Measurements from ENCODE around the gene MACROD2.

DNA sequence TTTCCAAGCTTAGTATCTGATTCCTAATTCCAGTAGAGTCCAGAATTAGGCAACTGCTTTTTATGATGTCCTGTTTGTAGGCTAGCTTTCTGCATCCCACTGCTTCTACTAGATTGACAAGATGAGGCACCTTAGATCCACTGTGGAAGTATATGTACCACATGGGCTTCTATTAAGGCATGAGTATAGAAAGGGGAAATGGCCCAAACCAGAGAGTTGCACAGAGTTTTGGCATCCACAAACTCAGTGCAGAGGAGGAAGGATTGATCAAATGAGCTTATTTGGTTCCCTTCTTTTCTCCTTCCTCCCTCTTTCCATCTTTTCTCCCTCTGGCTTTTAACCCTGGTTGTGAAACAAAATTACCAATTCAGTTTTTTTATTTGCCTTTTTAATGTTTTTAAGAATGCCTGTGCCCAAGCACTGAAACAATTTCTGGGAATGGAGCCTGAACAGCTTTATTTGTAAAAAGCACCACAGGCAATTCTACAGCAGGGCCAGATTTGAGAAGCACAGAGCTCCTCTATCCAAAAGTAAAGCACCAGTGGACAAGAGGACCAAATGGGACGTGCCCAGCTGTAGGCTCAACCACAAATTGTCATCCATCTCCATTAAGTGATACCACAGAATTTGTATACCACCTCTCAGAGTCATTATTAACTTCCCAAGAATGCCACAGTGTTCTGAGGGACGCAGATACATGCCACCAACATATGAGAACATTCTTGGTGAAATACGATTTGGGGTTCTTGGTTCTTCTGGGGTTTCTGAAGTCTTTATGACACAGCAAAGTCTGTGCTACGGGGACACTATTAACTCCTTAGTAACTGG, 1608.9 kb downstream of the MACROD2 start:
- TF ChIP-seq EZH2 (IDR thresholded peaks at IDR 0.05; ENCODE audit: borderline replicate concordance, low read depth, low read length, poor library complexity, severe bottlenecking): no peak
- TF ChIP-seq, protein P1, sequence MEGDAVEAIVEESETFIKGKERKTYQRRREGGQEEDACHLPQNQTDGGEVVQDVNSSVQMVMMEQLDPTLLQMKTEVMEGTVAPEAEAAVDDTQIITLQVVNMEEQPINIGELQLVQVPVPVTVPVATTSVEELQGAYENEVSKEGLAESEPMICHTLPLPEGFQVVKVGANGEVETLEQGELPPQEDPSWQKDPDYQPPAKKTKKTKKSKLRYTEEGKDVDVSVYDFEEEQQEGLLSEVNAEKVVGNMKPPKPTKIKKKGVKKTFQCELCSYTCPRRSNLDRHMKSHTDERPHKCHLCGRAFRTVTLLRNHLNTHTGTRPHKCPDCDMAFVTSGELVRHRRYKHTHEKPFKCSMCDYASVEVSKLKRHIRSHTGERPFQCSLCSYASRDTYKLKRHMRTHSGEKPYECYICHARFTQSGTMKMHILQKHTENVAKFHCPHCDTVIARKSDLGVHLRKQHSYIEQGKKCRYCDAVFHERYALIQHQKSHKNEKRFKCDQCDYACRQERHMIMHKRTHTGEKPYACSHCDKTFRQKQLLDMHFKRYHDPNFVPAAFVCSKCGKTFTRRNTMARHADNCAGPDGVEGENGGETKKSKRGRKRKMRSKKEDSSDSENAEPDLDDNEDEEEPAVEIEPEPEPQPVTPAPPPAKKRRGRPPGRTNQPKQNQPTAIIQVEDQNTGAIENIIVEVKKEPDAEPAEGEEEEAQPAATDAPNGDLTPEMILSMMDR (conservative IDR thresholded peaks at IDR 0.05; ENCODE audit: low read depth, low read length): no peak
